Measurements from ENCODE around the gene C1orf185.

DNA sequence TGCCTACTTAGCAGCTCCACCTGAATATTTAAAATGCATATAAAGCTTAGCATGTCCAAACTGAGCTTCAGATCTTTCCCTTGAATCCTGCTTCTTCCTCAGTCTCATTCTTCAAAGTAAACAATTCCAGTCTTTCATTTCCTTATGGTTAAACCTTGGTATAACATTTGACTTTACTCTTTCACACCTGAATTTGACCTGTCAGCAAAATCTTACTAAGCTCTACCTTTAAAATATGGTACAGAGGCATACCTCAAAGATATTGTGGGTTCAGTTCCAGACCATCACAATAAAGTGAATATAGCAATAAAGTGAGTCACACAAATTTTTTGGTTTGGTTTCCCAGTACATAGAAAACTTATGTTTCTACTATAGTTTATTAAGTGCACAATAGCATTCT is 91.5 kb downstream of the C1orf185 start:
- no peak for TF ChIP-seq CTCF (IDR thresholded peaks at IDR 0.05; ENCODE audit: low read depth, low read length, missing input control)
- TF ChIP-seq EGR1 (IDR thresholded peaks at IDR 0.05; ENCODE audit: low read depth in 2 of 2) = no peak
- TF ChIP-seq REST (IDR thresholded peaks at IDR 0.05) = no peak
- no peak for TF ChIP-seq GABPA (IDR thresholded peaks at IDR 0.05 in 1 of 2, conservative IDR thresholded peaks at IDR 0.05 in 1 of 2)
- no peak for TF ChIP-seq YY1 (IDR thresholded peaks at IDR 0.05)
- TF ChIP-seq HNF4A (conservative IDR thresholded peaks at IDR 0.05) = no peak
- no peak for TF ChIP-seq FOXA2 (IDR thresholded peaks at IDR 0.05)
- TF ChIP-seq JUND (IDR thresholded peaks at IDR 0.05) = no peak
- no peak for TF ChIP-seq ATF3 (IDR thresholded peaks at IDR 0.05)
- no peak for TF ChIP-seq SP1 (IDR thresholded peaks at IDR 0.05)
- TF ChIP-seq, protein P1, sequence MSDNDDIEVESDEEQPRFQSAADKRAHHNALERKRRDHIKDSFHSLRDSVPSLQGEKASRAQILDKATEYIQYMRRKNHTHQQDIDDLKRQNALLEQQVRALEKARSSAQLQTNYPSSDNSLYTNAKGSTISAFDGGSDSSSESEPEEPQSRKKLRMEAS (IDR thresholded peaks at IDR 0.05) = no peak
- TF ChIP-seq FOXA1 (IDR thresholded peaks at IDR 0.05) = no peak
- TF ChIP-seq TAF1 (conservative IDR thresholded peaks at IDR 0.05) = no peak
